ENCODE measurements around the gene SALL2. TPM values are rescaled to one million over a fixed set of nuclear protein-coding genes. Genes with fewer than 3 reads are reported as not detected.
A peak's percentile ranks its signal among the peaks of the same experiment; 100 is the strongest.

SALL2 gene
- total RNA-seq, 1 donor from 2014 or later: 22.7 TPM

DNA sequence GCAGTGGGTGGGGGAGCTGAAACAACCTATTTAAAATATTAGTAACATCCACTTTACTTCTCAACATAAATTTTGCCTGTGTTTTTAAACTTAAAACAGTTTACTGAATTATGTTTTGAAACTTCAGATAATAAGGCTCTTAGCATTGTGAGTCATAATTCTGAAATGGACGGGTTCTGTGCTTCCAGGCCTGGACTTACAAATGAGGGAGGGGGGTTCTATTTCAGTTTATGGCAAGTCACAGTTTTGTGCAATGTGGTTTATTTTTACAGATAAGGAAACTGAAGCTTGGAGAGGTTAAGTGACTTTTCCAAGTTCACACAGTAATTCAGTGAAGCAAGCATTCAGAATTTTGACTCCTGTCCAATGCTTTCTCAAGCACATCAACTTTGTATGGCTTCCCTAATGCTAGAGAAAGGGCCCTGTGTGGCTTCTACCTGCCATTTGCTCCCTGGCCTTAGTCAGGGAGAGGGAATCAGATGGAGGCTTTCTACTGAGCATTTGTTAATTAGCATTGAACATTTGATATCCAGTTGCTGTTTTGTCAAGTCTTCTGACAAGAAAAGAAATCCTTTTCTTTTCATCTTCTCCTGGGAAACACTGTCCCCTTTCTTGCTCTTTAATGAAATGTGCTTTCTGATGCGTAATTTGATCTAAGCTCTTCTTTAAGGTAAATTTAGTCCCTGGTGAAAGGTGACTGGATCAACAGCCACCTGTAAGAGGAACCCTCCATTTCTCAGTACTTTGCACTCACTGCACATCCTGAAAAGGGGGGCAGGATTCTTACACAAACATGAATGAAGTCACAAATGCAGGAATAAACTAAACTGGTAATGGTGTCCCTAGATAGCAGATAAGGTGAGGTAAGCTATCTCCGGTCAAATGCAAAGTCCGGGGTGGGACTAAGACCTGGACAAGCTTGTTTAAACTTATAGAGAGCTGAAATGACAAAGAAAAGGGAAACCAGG is 2.5 kb upstream of the SALL2 start:
- no peak for DNase-seq (ENCODE audit: extremely low spot score, unreplicated experiment)
- H3K4me1 Mint-ChIP-seq (ENCODE audit: unreplicated experiment): peaks cover 12% of the 10 kb centered on the region
- H3K27ac Mint-ChIP-seq (ENCODE audit: unreplicated experiment): no peak overlapping the region
- H3K9me3 Mint-ChIP-seq (ENCODE audit: unreplicated experiment): no peaks in the 10 kb centered on the region
- peaks cover 30% of the 10 kb centered on the region for H3K27me3 Mint-ChIP-seq (ENCODE audit: unreplicated experiment)
- TF ChIP-seq, protein P1, sequence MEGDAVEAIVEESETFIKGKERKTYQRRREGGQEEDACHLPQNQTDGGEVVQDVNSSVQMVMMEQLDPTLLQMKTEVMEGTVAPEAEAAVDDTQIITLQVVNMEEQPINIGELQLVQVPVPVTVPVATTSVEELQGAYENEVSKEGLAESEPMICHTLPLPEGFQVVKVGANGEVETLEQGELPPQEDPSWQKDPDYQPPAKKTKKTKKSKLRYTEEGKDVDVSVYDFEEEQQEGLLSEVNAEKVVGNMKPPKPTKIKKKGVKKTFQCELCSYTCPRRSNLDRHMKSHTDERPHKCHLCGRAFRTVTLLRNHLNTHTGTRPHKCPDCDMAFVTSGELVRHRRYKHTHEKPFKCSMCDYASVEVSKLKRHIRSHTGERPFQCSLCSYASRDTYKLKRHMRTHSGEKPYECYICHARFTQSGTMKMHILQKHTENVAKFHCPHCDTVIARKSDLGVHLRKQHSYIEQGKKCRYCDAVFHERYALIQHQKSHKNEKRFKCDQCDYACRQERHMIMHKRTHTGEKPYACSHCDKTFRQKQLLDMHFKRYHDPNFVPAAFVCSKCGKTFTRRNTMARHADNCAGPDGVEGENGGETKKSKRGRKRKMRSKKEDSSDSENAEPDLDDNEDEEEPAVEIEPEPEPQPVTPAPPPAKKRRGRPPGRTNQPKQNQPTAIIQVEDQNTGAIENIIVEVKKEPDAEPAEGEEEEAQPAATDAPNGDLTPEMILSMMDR (IDR thresholded peaks at IDR 0.05): no peak
- peaks cover 6% of the 10 kb centered on the region for H3K36me3 Mint-ChIP-seq (ENCODE audit: unreplicated experiment)
- H3K4me3 Mint-ChIP-seq (ENCODE audit: unreplicated experiment): no peak overlapping the region

DNA sequence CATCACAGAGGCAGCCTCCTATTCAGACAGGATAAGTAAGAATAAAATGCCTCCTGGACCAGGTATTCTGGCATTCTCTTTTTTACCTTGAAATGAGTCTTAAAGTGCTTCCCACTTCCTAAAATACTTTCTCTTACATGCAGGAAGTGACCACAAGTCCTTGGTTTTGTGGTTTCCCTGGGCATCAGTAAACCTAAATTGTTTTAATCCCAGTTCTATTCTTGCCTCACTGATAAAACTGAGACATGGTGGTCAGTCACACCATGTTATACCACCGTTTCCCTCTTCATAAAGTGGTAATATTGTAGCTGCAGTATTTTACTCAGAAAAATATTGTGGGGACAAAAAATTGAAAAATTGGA is 1.2 kb upstream of the SALL2 start:
- no peaks in the 10 kb centered on the region for H3K9me3 Mint-ChIP-seq (ENCODE audit: unreplicated experiment)
- H3K36me3 Mint-ChIP-seq (ENCODE audit: unreplicated experiment): peaks cover 16% of the 10 kb centered on the region
- H3K27ac Mint-ChIP-seq (ENCODE audit: unreplicated experiment): no peak overlapping the region
- DNase-seq (ENCODE audit: extremely low spot score, unreplicated experiment): no peak
- H3K4me3 Mint-ChIP-seq (ENCODE audit: unreplicated experiment): peak overlapping the region; percentile 86
- TF ChIP-seq, protein P1 (IDR thresholded peaks at IDR 0.05): no peak
- peaks cover 24% of the 10 kb centered on the region for H3K27me3 Mint-ChIP-seq (ENCODE audit: unreplicated experiment)
- peaks cover 12% of the 10 kb centered on the region for H3K4me1 Mint-ChIP-seq (ENCODE audit: unreplicated experiment)

DNA sequence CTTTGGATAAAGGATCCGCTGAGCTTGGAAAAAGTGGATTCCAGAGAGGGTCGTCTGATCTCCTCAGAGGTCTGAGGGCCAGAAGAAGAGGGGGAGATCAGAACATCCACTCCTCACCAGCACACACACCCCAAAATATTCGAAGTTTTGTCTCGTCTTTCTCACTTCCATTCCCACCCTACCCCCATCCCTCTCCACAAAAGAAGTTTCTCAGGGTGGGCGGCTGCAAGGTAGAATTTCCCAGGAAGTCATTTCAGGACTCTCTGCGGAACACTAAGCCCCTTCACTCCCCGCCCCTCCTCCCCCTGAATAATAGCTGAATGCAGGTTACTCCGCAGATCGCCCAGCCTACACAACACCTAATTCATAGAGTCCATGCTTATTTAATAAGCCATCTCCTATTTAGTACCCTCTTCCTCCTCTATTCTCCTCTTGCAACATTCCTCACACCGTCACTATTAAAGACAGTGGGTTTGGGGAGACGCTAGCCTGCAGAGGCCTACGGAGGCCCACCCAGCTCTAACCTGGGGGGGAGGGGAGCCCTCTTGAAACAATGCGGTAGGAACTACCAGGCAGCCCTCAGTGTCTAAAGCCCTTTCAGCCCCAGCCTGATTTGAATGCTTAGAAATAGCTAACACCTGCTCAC is 649 bp upstream of the SALL2 start:
- Mint-ChIP-seq H3K27ac (ENCODE audit: unreplicated experiment) (peak overlapping the region; percentile 31), H3K4me3 (ENCODE audit: unreplicated experiment) (peak overlapping the region; percentile 86)
- no peak for DNase-seq (ENCODE audit: extremely low spot score, unreplicated experiment)

DNA sequence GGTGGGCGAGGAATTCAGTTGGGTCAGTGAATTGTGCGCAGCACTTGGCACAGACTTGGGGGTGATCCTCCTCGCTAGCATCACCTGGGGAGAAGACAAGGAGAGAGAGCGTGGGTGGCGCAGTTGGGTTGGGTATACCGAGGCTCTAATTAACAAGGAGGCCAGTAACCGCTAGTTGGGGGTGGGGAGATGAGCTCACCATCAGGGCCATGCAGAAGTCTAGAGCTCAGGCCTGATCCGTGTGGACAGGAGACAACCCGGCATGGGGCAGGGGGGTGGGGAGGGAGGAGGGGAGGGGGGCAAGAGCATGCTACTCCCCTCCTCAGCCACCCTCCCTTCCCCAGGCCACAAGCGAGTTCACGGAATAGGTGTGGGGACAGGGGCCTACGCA is 580 bp downstream of the SALL2 start:
- TF ChIP-seq, protein P1 (IDR thresholded peaks at IDR 0.05): no peak
- Mint-ChIP-seq H3K9me3 (ENCODE audit: unreplicated experiment) (no peaks in the 10 kb centered on the region), H3K36me3 (ENCODE audit: unreplicated experiment) (peaks cover 16% of the 10 kb centered on the region), H3K4me1 (ENCODE audit: unreplicated experiment) (peaks cover 12% of the 10 kb centered on the region), H3K27ac (ENCODE audit: unreplicated experiment) (no peak overlapping the region), H3K4me3 (ENCODE audit: unreplicated experiment) (peak overlapping the region; percentile 86), H3K27me3 (ENCODE audit: unreplicated experiment) (peaks cover 15% of the 10 kb centered on the region)
- DNase-seq (ENCODE audit: extremely low spot score, unreplicated experiment): no peak

More for the DNA sequence above, 649 bp upstream of the SALL2 start:
- Mint-ChIP-seq H3K4me1 (ENCODE audit: unreplicated experiment) (peaks cover 12% of the 10 kb centered on the region), H3K9me3 (ENCODE audit: unreplicated experiment) (no peaks in the 10 kb centered on the region), H3K36me3 (ENCODE audit: unreplicated experiment) (peaks cover 16% of the 10 kb centered on the region), H3K27me3 (ENCODE audit: unreplicated experiment) (peaks cover 20% of the 10 kb centered on the region)
- TF ChIP-seq, protein P1 (IDR thresholded peaks at IDR 0.05): no peak
